PC-3 (cell line): Measurements from ENCODE around the gene EYS. TPM values are rescaled to one million over a fixed set of nuclear protein-coding genes. Genes with fewer than 3 reads are reported as not detected.
"Not testable (repeated sequence)": the region's sequence is repeated elsewhere in the genome, so short reads cannot be mapped to it uniquely, and the experiment has no call there.

ENCODE experiments used
- ATAC-seq: fragments of 200-7000 bp; cut with Tn5 transposase; 2 replicates; pipeline ENCODE4 v1.9.1; 2020; ENCODE audit warnings: mild to moderate bottlenecking, moderate library complexity
- BruUV-seq: library from RNA; stranded (reverse); fragments of 400-500 nt; replicated peaks from 2 replicates; lab custom pipeline; 2021; lab: Mats Ljungman, UMichigan
- CTCF ChIA-PET: fragments of 300-600 bp; sonication (Branson Sonifier 250); formaldehyde crosslinking; loops from one replicate; lab custom pipeline; 2022; ENCODE audit warnings: antibody characterized with exemption; lab: Charles Lee
- POLR2A ChIA-PET: fragments of 300-600 bp; sonication (Branson Sonifier 250); formaldehyde crosslinking; loops from one replicate; lab custom pipeline; 2022; ENCODE audit warnings: antibody characterized with exemption; ENCODE audit not compliant: unreplicated experiment; lab: Charles Lee
- DNase-seq: peaks from one replicate; pipeline ENCODE4 v3.0.0-alpha.2; 2015
- H2AFZ ChIP-seq: fragments of 300-600 bp; sonication (generic); 2 replicates; pipeline ENCODE4 v1.6.0; 2016; ENCODE audit warnings: antibody characterized with exemption, low read length
- H3F3A ChIP-seq: fragments of 300-600 bp; sonication (generic); one replicate; pipeline ENCODE4 v1.6.0; 2017; ENCODE audit warnings: antibody characterized with exemption, low read length, control low read depth, mild to moderate bottlenecking; ENCODE audit not compliant: unreplicated experiment
- H3K27ac ChIP-seq: fragments of 300-600 bp; sonication (generic); 2 replicates; pipeline ENCODE4 v1.5.1; 2016; ENCODE audit warnings: mild to moderate bottlenecking, low read length
- H3K27me3 ChIP-seq: fragments of 300-600 bp; sonication (generic); 2 replicates; pipeline ENCODE4 v1.6.1; 2016; ENCODE audit warnings: low read length, mixed read lengths
- H3K36me3 ChIP-seq: fragments of 300-600 bp; sonication (generic); 2 replicates; pipeline ENCODE4 v1.6.1; 2016; ENCODE audit warnings: low read depth, mixed run types, low read length, mixed read lengths
- H3K4me1 ChIP-seq: fragments of 300-600 bp; sonication (generic); 2 replicates; pipeline ENCODE4 v1.5.1; 2016; ENCODE audit warnings: low read length; ENCODE audit not compliant: insufficient read depth
- H3K4me2 ChIP-seq: fragments of 300-600 bp; sonication (generic); 2 replicates; pipeline ENCODE4 v1.6.0; 2016; ENCODE audit warnings: low read length
- H3K4me3 ChIP-seq: fragments of 300-600 bp; sonication (generic); 2 replicates; pipeline ENCODE4 v1.5.1; 2016; ENCODE audit warnings: mild to moderate bottlenecking, low read length, mixed read lengths
- H3K79me2 ChIP-seq: fragments of 300-600 bp; sonication (generic); 2 replicates; pipeline ENCODE4 v1.6.1; 2017; ENCODE audit warnings: low read length, mixed read lengths
- H3K9ac ChIP-seq: fragments of 300-600 bp; sonication (generic); 2 replicates; pipeline ENCODE4 v1.6.0; 2016; ENCODE audit warnings: mild to moderate bottlenecking, low read length
- H3K9me2 ChIP-seq: fragments of 300-600 bp; sonication (generic); replicated peaks from 2 replicates; pipeline ENCODE4 v1.6.1; 2016; ENCODE audit warnings: mixed run types, low read length, mixed read lengths
- H3K9me3 ChIP-seq: fragments of 300-600 bp; sonication (generic); 2 replicates; pipeline ENCODE4 v1.6.1; 2016; ENCODE audit warnings: low read length, mixed read lengths
- H4K20me1 ChIP-seq: fragments of 300-600 bp; sonication (generic); 2 replicates; pipeline ENCODE4 v1.6.1; 2016; ENCODE audit warnings: low read length, mixed read lengths
- EZH2 ChIP-seq: fragments of 300-600 bp; sonication (generic); IDR thresholded peaks from one replicate; pipeline ENCODE4 v1.6.1; 2017; ENCODE audit warnings: antibody characterized with exemption, mild to moderate bottlenecking, low read length; ENCODE audit not compliant: unreplicated experiment
- EZH2phosphoT487 ChIP-seq: fragments of 300-600 bp; sonication (generic); IDR thresholded peaks from 2 replicates; pipeline ENCODE4 v1.6.1; 2018; ENCODE audit warnings: mild to moderate bottlenecking, antibody characterized with exemption, low read length, borderline replicate concordance
- intact Hi-C: fragments of 100-400 bp; cut with micrococcal nuclease; formaldehyde crosslinking; loops from 2 replicates; pipeline ENCODE4 v1.9.0; 2023
- total RNA-seq: library from RNA; depleted of rRNA; stranded (reverse); fragments of >200 nt; gene quantifications from 2 replicates; pipeline ENCODE4 v1.2.3, GENCODE V29; 2014
- TF ChIP-seq, protein P1 (sequence below): fragments of 300-600 bp; sonication (generic); conservative IDR thresholded peaks from 2 replicates; pipeline ENCODE4 v1.5.1; 2017; ENCODE audit warnings: antibody characterized with exemption, low read depth, mild to moderate bottlenecking, low read length

EYS gene
- total RNA-seq, 1 experiment from 2014 or later = 0.07 TPM

DNA sequence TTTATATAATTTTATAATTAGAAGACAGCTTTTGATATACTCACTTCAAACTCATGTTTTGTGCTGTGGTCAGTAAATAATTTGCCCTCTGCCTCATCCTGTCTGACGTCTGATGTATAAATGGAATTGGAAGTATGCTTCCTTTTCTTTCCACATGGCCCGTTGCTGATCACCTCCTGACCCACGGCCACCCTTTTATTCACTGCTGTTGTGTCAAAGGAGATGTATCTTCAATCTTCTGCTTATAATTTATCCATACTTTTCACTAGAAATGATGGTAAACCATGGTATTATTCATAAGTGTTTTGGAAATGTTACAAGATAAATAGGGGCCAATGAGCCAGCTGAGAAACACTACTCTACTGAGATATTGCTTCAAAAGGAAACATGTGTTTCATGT lies 1229.6 kb downstream of the EYS start:
- TF ChIP-seq EZH2phosphoT487 (no peak), EZH2 (no peak)
- TF ChIP-seq, protein P1, sequence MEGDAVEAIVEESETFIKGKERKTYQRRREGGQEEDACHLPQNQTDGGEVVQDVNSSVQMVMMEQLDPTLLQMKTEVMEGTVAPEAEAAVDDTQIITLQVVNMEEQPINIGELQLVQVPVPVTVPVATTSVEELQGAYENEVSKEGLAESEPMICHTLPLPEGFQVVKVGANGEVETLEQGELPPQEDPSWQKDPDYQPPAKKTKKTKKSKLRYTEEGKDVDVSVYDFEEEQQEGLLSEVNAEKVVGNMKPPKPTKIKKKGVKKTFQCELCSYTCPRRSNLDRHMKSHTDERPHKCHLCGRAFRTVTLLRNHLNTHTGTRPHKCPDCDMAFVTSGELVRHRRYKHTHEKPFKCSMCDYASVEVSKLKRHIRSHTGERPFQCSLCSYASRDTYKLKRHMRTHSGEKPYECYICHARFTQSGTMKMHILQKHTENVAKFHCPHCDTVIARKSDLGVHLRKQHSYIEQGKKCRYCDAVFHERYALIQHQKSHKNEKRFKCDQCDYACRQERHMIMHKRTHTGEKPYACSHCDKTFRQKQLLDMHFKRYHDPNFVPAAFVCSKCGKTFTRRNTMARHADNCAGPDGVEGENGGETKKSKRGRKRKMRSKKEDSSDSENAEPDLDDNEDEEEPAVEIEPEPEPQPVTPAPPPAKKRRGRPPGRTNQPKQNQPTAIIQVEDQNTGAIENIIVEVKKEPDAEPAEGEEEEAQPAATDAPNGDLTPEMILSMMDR = no peak
- DNase-seq (no peak), ATAC-seq (no peak)
- intact Hi-C loops = no loop called here
- H3K27me3 ChIP-seq = no peaks in the 10 kb centered on the region
- ChIA-PET CTCF (no interaction called here), POLR2A (no interaction called here)
- H3K36me3 ChIP-seq = no peaks in the 10 kb centered on the region
- H3K9me3 ChIP-seq = no peaks in the 10 kb centered on the region
- H3F3A ChIP-seq = no peaks in the 10 kb centered on the region
- no peaks in the 10 kb centered on the region for H3K79me2 ChIP-seq
- no peaks in the 10 kb centered on the region for H3K4me1 ChIP-seq
- no TSS peak for BruUV-seq
- no peaks in the 10 kb centered on the region for H3K9me2 ChIP-seq
- no peak overlapping the region for H3K9ac ChIP-seq
- H4K20me1 ChIP-seq = no peaks in the 10 kb centered on the region
- no peak overlapping the region for H2AFZ ChIP-seq
- H3K4me3 ChIP-seq = no peak overlapping the region
- no peak overlapping the region for H3K4me2 ChIP-seq
- H3K27ac ChIP-seq = no peak overlapping the region

DNA sequence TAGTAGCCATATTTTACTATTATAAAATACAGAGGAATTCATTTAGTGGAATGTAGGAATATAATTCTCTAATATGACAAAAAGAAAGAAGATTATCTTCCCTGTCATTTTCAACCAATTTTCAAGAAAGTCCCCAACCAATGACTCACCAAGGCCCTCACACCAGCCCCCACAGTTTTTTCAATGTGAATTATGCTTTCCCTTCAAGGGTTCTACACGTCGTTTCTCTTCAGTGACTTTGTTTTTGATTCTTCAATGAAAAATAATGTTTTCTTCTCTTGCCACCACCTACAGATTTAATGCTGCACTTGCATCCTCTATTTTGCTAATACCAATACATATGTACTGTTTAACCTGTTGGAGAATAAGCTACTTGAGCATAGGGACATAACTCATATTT lies 1230.1 kb downstream of the EYS start:
- ChIA-PET CTCF (no interaction called here), POLR2A (no interaction called here)
- Histone ChIP-seq H3K79me2 (no peaks in the 10 kb centered on the region), H2AFZ (no peak overlapping the region), H3K27ac (no peak overlapping the region), H3K9me3 (no peaks in the 10 kb centered on the region), H3K27me3 (no peaks in the 10 kb centered on the region), H3F3A (no peaks in the 10 kb centered on the region), H3K9ac (no peak overlapping the region), H3K9me2 (no peaks in the 10 kb centered on the region), H3K4me1 (no peaks in the 10 kb centered on the region), H3K36me3 (no peaks in the 10 kb centered on the region), H3K4me3 (no peak overlapping the region), H4K20me1 (no peaks in the 10 kb centered on the region), H3K4me2 (no peak overlapping the region)
- BruUV-seq = no TSS peak
- no peak for DNase-seq
- intact Hi-C loops = no loop called here
- ATAC-seq = no peak
- TF ChIP-seq, protein P1 = no peak

- intact Hi-C loops, CTCF ChIA-PET, H3K79me2 ChIP-seq, H3K36me3 ChIP-seq, H3K27ac ChIP-seq, H3K27me3 ChIP-seq, H4K20me1 ChIP-seq, POLR2A ChIA-PET, H3K9ac ChIP-seq, H3K9me3 ChIP-seq, ATAC-seq, BruUV-seq, H3K9me2 ChIP-seq, H2AFZ ChIP-seq, H3K4me2 ChIP-seq, H3F3A ChIP-seq, H3K4me3 ChIP-seq, H3K4me1 ChIP-seq: not testable (repeated sequence)
- TF ChIP-seq, protein P1 = peak; percentile 52; the same call in 1 of the 2 replicates
- DNase-seq = peak; percentile 24
Observed at GRCh38 chr6:64469405-64469804, 1237.6 kb downstream of the EYS start.
